ENCODE results near the gene HOXB2.

DNA sequence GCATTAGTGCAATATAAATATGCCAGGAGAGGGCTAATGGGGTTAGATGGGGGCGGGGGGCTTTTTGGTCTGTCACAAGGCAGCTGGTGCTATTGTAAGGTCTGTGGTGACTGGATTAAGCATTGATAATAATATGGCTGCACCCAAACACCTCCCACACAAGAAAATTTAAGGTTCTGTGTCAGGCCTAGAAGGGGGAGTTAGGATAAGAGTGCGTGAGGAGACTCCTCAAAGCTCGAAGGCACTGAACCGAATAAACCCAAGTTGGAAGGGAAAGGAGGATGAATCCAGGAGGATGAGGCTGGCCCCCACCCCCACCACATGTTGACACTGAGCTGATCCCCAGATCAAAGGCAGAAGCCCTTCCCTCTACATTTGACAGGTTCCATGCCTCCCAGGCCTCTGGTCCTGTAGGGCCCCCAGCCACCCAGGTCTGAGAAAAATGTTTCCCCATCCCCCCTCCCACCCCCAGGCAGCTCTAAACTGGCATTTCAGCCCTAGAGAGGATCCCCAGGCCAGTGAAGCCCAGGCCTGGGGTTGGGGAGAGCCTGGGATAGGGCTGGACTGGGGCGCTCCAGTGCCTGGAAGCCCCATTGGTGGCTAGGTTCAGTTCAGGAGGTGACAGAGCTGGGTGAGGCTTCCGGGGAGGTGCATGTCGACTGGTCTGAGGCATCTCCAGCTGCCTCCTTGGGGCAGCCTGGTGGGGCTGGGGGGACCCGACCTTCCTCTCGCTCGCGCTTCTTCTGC is 15.8 kb downstream of the HOXB2 start:
- TF ChIP-seq ZNF274 (IDR thresholded peaks at IDR 0.05; ENCODE audit: low read length) (no peak), ZNF274 (tag by site-specific recombination; IDR thresholded peaks at IDR 0.05; ENCODE audit: borderline replicate concordance) (no peak), GFI1B (tag by site-specific recombination; IDR thresholded peaks at IDR 0.05) (no peak), ZSCAN30 (tag by site-specific recombination; IDR thresholded peaks at IDR 0.05) (no peak), ZNF777 (tag by site-specific recombination; IDR thresholded peaks at IDR 0.05; ENCODE audit: borderline replicate concordance) (no peak), SETDB1 (IDR thresholded peaks at IDR 0.05; ENCODE audit: insufficient read length, low read length) (no peak), ZNF654 (tag by site-specific recombination; IDR thresholded peaks at IDR 0.05; ENCODE audit: low read depth) (no peak), YY1 (tag by site-specific recombination; IDR thresholded peaks at IDR 0.05) (no peak), ZNF155 (tag by site-specific recombination; IDR thresholded peaks at IDR 0.05) (no peak), ZNF175 (tag by site-specific recombination; IDR thresholded peaks at IDR 0.05) (no peak)
- TF ChIP-seq, protein P1, sequence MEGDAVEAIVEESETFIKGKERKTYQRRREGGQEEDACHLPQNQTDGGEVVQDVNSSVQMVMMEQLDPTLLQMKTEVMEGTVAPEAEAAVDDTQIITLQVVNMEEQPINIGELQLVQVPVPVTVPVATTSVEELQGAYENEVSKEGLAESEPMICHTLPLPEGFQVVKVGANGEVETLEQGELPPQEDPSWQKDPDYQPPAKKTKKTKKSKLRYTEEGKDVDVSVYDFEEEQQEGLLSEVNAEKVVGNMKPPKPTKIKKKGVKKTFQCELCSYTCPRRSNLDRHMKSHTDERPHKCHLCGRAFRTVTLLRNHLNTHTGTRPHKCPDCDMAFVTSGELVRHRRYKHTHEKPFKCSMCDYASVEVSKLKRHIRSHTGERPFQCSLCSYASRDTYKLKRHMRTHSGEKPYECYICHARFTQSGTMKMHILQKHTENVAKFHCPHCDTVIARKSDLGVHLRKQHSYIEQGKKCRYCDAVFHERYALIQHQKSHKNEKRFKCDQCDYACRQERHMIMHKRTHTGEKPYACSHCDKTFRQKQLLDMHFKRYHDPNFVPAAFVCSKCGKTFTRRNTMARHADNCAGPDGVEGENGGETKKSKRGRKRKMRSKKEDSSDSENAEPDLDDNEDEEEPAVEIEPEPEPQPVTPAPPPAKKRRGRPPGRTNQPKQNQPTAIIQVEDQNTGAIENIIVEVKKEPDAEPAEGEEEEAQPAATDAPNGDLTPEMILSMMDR (tag by site-specific recombination; IDR thresholded peaks at IDR 0.05) = no peak
- TF ChIP-seq, protein P2, sequence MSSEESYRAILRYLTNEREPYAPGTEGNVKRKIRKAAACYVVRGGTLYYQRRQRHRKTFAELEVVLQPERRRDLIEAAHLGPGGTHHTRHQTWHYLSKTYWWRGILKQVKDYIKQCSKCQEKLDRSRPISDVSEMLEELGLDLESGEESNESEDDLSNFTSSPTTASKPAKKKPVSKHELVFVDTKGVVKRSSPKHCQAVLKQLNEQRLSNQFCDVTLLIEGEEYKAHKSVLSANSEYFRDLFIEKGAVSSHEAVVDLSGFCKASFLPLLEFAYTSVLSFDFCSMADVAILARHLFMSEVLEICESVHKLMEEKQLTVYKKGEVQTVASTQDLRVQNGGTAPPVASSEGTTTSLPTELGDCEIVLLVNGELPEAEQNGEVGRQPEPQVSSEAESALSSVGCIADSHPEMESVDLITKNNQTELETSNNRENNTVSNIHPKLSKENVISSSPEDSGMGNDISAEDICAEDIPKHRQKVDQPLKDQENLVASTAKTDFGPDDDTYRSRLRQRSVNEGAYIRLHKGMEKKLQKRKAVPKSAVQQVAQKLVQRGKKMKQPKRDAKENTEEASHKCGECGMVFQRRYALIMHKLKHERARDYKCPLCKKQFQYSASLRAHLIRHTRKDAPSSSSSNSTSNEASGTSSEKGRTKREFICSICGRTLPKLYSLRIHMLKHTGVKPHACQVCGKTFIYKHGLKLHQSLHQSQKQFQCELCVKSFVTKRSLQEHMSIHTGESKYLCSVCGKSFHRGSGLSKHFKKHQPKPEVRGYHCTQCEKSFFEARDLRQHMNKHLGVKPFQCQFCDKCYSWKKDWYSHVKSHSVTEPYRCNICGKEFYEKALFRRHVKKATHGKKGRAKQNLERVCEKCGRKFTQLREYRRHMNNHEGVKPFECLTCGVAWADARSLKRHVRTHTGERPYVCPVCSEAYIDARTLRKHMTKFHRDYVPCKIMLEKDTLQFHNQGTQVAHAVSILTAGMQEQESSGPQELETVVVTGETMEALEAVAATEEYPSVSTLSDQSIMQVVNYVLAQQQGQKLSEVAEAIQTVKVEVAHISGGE (tag by site-specific recombination; conservative IDR thresholded peaks at IDR 0.05; ENCODE audit: low read depth) = no peak
- TF ChIP-seq, protein P3, sequence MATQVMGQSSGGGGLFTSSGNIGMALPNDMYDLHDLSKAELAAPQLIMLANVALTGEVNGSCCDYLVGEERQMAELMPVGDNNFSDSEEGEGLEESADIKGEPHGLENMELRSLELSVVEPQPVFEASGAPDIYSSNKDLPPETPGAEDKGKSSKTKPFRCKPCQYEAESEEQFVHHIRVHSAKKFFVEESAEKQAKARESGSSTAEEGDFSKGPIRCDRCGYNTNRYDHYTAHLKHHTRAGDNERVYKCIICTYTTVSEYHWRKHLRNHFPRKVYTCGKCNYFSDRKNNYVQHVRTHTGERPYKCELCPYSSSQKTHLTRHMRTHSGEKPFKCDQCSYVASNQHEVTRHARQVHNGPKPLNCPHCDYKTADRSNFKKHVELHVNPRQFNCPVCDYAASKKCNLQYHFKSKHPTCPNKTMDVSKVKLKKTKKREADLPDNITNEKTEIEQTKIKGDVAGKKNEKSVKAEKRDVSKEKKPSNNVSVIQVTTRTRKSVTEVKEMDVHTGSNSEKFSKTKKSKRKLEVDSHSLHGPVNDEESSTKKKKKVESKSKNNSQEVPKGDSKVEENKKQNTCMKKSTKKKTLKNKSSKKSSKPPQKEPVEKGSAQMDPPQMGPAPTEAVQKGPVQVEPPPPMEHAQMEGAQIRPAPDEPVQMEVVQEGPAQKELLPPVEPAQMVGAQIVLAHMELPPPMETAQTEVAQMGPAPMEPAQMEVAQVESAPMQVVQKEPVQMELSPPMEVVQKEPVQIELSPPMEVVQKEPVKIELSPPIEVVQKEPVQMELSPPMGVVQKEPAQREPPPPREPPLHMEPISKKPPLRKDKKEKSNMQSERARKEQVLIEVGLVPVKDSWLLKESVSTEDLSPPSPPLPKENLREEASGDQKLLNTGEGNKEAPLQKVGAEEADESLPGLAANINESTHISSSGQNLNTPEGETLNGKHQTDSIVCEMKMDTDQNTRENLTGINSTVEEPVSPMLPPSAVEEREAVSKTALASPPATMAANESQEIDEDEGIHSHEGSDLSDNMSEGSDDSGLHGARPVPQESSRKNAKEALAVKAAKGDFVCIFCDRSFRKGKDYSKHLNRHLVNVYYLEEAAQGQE (tag by site-specific recombination; IDR thresholded peaks at IDR 0.05) = no peak
- TF ChIP-seq, protein P4, sequence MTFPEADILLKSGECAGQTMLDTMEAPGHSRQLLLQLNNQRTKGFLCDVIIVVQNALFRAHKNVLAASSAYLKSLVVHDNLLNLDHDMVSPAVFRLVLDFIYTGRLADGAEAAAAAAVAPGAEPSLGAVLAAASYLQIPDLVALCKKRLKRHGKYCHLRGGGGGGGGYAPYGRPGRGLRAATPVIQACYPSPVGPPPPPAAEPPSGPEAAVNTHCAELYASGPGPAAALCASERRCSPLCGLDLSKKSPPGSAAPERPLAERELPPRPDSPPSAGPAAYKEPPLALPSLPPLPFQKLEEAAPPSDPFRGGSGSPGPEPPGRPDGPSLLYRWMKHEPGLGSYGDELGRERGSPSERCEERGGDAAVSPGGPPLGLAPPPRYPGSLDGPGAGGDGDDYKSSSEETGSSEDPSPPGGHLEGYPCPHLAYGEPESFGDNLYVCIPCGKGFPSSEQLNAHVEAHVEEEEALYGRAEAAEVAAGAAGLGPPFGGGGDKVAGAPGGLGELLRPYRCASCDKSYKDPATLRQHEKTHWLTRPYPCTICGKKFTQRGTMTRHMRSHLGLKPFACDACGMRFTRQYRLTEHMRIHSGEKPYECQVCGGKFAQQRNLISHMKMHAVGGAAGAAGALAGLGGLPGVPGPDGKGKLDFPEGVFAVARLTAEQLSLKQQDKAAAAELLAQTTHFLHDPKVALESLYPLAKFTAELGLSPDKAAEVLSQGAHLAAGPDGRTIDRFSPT (tag by site-specific recombination; IDR thresholded peaks at IDR 0.05) = no peak
